SK-N-SH (cell line): ENCODE results near the gene DLG4. TPM values are rescaled to one million over a fixed set of nuclear protein-coding genes. Genes with fewer than 3 reads are reported as not detected.

Experiments
- polyA plus RNA-seq, 3 experiments: library from polyadenylated mRNA; depleted of rRNA; stranded (reverse); fragments of >200 nt; gene quantifications; 2 replicates each; pipeline ENCODE4 v1.2.3, GENCODE V29; 2012
- small RNA-seq, 7 experiments: library from RNA; depleted of rRNA; stranded (forward); fragments of <200 nt; gene quantifications; one replicate each; pipeline ENCODE3, GENCODE V24; 2012

DLG4 gene
- polyA plus RNA-seq, 1 of the 3 experiments (the other 2 are of a cell fraction) = 30.5 TPM

Small RNA genes lying within 50 kb of the gene (small RNA-seq; reads per million reads assigned to genes)
- 0 reads per million in 7 experiments for gene AC120057.4
- gene MIR324 = 43.1 to 3,645 (median 1,755) reads per million in 7 experiments
- 0 reads per million in 7 experiments for gene RF00019

Other genes starting within 250 kb of the DLG4 start
- not detected in 2 replicates for gene ALOX12, start 223.8 kb downstream of the DLG4 start, polyA plus RNA-seq (2012; rRNA removed)
- 220 and 317 TPM in 2 replicates for gene RNASEK, start 207.2 kb downstream of the DLG4 start, polyA plus RNA-seq (2012; rRNA removed)
- 0.02 TPM in 1 of 2 replicates, not detected in the other for gene BCL6B, start 196.8 kb downstream of the DLG4 start, polyA plus RNA-seq (2012; rRNA removed)
- gene SLC16A13, start 183.8 kb downstream of the DLG4 start, polyA plus RNA-seq (2012; rRNA removed) = 2.5 and 3.9 TPM in 2 replicates
- 0.12 and 0.18 TPM in 2 replicates for gene SLC16A11, start 175.7 kb downstream of the DLG4 start, polyA plus RNA-seq (2012; rRNA removed)
- gene CLEC10A, start 139.6 kb downstream of the DLG4 start, polyA plus RNA-seq (2012; rRNA removed) = not detected in 2 replicates
- not detected in 2 replicates for gene ASGR2, start 105.0 kb downstream of the DLG4 start, polyA plus RNA-seq (2012; rRNA removed)
- gene ASGR1, start 40.5 kb downstream of the DLG4 start, polyA plus RNA-seq (2012; rRNA removed) = 2.0 and 2.1 TPM in 2 replicates
- 635 and 796 TPM in 2 replicates for gene ACADVL, start 102 bp upstream of the DLG4 start, polyA plus RNA-seq (2012; rRNA removed)
- 6.9 and 8.3 TPM in 2 replicates for gene DVL2, start 14.7 kb upstream of the DLG4 start, polyA plus RNA-seq (2012; rRNA removed)
- 53.3 and 58.5 TPM in 2 replicates for gene PHF23, start 19.6 kb upstream of the DLG4 start, polyA plus RNA-seq (2012; rRNA removed)
- 585 and 637 TPM in 2 replicates for gene GABARAP, start 22.6 kb upstream of the DLG4 start, polyA plus RNA-seq (2012; rRNA removed)
- gene CTDNEP1, start 31.9 kb upstream of the DLG4 start, polyA plus RNA-seq (2012; rRNA removed) = 111 and 124 TPM in 2 replicates
- 45.4 and 52.1 TPM in 2 replicates for gene ELP5, start 32.4 kb upstream of the DLG4 start, polyA plus RNA-seq (2012; rRNA removed)
- gene CLDN7, start 42.6 kb upstream of the DLG4 start, polyA plus RNA-seq (2012; rRNA removed) = 2.9 and 5.0 TPM in 2 replicates
- gene SLC2A4, start 61.9 kb upstream of the DLG4 start, polyA plus RNA-seq (2012; rRNA removed) = 0.44 and 0.54 TPM in 2 replicates
- gene YBX2, start 74.8 kb upstream of the DLG4 start, polyA plus RNA-seq (2012; rRNA removed) = 0.36 and 0.54 TPM in 2 replicates
- gene EIF5A, start 87.8 kb upstream of the DLG4 start, polyA plus RNA-seq (2012; rRNA removed) = 711 and 971 TPM in 2 replicates
- gene GPS2, start 95.5 kb upstream of the DLG4 start, polyA plus RNA-seq (2012; rRNA removed) = 67.0 and 102 TPM in 2 replicates
- gene NEURL4, start 109.5 kb upstream of the DLG4 start, polyA plus RNA-seq (2012; rRNA removed) = 20.7 and 22.1 TPM in 2 replicates
- gene ACAP1, start 116.7 kb upstream of the DLG4 start, polyA plus RNA-seq (2012; rRNA removed) = 0.71 and 6.4 TPM in 2 replicates
- 9.5 and 12.1 TPM in 2 replicates for gene KCTD11, start 132.3 kb upstream of the DLG4 start, polyA plus RNA-seq (2012; rRNA removed)
- not detected in 2 replicates for gene TMEM95, start 135.3 kb upstream of the DLG4 start, polyA plus RNA-seq (2012; rRNA removed)
- 0.64 and 0.75 TPM in 2 replicates for gene TNK1, start 161.3 kb upstream of the DLG4 start, polyA plus RNA-seq (2012; rRNA removed)
- gene PLSCR3, start 174.7 kb upstream of the DLG4 start, polyA plus RNA-seq (2012; rRNA removed) = 72.0 and 95.0 TPM in 2 replicates
- 114 and 213 TPM in 2 replicates for gene TMEM256, start 184.3 kb upstream of the DLG4 start, polyA plus RNA-seq (2012; rRNA removed)
- gene NLGN2, start 188.0 kb upstream of the DLG4 start, polyA plus RNA-seq (2012; rRNA removed) = 16.8 and 29.9 TPM in 2 replicates
- gene SPEM1, start 200.5 kb upstream of the DLG4 start, polyA plus RNA-seq (2012; rRNA removed) = not detected in 2 replicates
- gene SPEM2, start 205.8 kb upstream of the DLG4 start, polyA plus RNA-seq (2012; rRNA removed) = not detected in 2 replicates
- gene SPEM3, start 209.0 kb upstream of the DLG4 start, polyA plus RNA-seq (2012; rRNA removed) = not detected in 2 replicates
- gene TMEM102, start 215.6 kb upstream of the DLG4 start, polyA plus RNA-seq (2012; rRNA removed) = 6.5 and 6.6 TPM in 2 replicates
- 1.9 and 2.5 TPM in 2 replicates for gene FGF11, start 219.7 kb upstream of the DLG4 start, polyA plus RNA-seq (2012; rRNA removed)
- 26.8 and 29.7 TPM in 2 replicates for gene CHRNB1, start 225.2 kb upstream of the DLG4 start, polyA plus RNA-seq (2012; rRNA removed)